Kidney (tissue), 14 donors: Measurements from ENCODE around the gene SPG7. TPM values are rescaled to one million over a fixed set of nuclear protein-coding genes. Genes with fewer than 3 reads are reported as not detected.

Experiments
- DNase-seq, 5 donors: peaks; one replicate each; pipeline ENCODE4 v3.0.0-alpha.2; 2013 to 2020
- FAIRE-seq: peaks from 2 replicates; lab custom pipeline; 2012; peaks lifted over from hg19 to GRCh38; lab: Jason Lieb, UNC
- H3K27ac ChIP-seq, 2 donors: one replicate each; pipeline ENCODE4 v1.7.0; 2013; ENCODE audit warnings: low read depth in 2 of 2, low read length in 2 of 2, inconsistent platforms in 1 of 2
- H3K27me3 ChIP-seq: one replicate; pipeline ENCODE4 v1.7.1; 2013; ENCODE audit warnings: low read length, inconsistent platforms; ENCODE audit not compliant: control insufficient read depth, insufficient read depth
- H3K36me3 ChIP-seq, 3 donors: one replicate each; pipeline versions ENCODE4 v1.7.0 to v1.7.1; 2013; ENCODE audit warnings: low read length in 3 of 3, control low read depth in 1 of 3, inconsistent platforms in 1 of 3; ENCODE audit not compliant: insufficient read depth in 3 of 3, control insufficient read depth in 2 of 3
- H3K4me1 ChIP-seq, 3 donors: one replicate each; pipeline versions ENCODE4 v1.7.0 to v1.7.1; 2013; ENCODE audit warnings: low read length in 3 of 3, inconsistent platforms in 1 of 3, low read depth in 1 of 3; ENCODE audit not compliant: control insufficient read depth in 2 of 3, insufficient read depth in 2 of 3
- H3K4me3 ChIP-seq, 3 donors: one replicate each; pipeline versions ENCODE4 v1.7.0 to v1.8.1; 2013; ENCODE audit warnings: low read length in 3 of 3, control low read depth in 1 of 3, inconsistent platforms in 1 of 3
- H3K9ac ChIP-seq, 3 donors: one replicate each; pipeline versions ENCODE4 v1.7.0 to v1.7.1; 2013; ENCODE audit warnings: low read length in 3 of 3, control low read depth in 1 of 3, inconsistent platforms in 1 of 3
- H3K9me3 ChIP-seq, 3 donors: one replicate each; pipeline versions ENCODE4 v1.7.0 to v1.7.1; 2013; ENCODE audit warnings: low read length in 3 of 3, control low read depth in 1 of 3, inconsistent platforms in 1 of 3; ENCODE audit not compliant: control insufficient read depth in 2 of 3, insufficient read depth in 1 of 3
- intact Hi-C: fragments of 100-400 bp; cut with DNase I; formaldehyde crosslinking; loops from one replicate; pipeline ENCODE4 v1.11.1; 2022
- polyA plus RNA-seq: library from polyadenylated mRNA; stranded (reverse); fragments of 350-450 nt; fragmentation: Illumina TruSeq; extraction: RNeasy Lipid Tissue Mini Kit (QIAGEN cat#74804); gene quantifications from one replicate; pipeline ENCODE4 v1.2.3, GENCODE V29; 2014; ENCODE audit warnings: low read depth, low replicate concordance; ENCODE audit not compliant: insufficient read depth
- total RNA-seq: library from RNA; stranded (reverse); fragmentation: NEBNext Ultra II Directional; extraction: Animal tissue kit (Norgen Biotek cat#: 25700); gene quantifications from one replicate; pipeline ENCODE4 v1.2.1, GENCODE V29; 2021
- TF ChIP-seq, protein P1 (sequence below): IDR thresholded peaks from 3 replicates; pipeline ENCODE4 v1.5.1; 2012; ENCODE audit warnings: mild to moderate bottlenecking, moderate library complexity, borderline replicate concordance; ENCODE audit not compliant: insufficient read depth; ENCODE audit errors: extremely low read depth
- donor health status: control.
- donor health status: control.
- donor health status: control.
- donor health status: control.
- donor health status: control.
- donor health status: DM: yes; HTN: yes; CAD: no.
- donor health status: Normal renal cell carcinoma (clear cell type).

Gene SPG7
- total and polyA plus RNA-seq, 2 donors from 2014 or later, result 71.0 to 108 TPM

DNA sequence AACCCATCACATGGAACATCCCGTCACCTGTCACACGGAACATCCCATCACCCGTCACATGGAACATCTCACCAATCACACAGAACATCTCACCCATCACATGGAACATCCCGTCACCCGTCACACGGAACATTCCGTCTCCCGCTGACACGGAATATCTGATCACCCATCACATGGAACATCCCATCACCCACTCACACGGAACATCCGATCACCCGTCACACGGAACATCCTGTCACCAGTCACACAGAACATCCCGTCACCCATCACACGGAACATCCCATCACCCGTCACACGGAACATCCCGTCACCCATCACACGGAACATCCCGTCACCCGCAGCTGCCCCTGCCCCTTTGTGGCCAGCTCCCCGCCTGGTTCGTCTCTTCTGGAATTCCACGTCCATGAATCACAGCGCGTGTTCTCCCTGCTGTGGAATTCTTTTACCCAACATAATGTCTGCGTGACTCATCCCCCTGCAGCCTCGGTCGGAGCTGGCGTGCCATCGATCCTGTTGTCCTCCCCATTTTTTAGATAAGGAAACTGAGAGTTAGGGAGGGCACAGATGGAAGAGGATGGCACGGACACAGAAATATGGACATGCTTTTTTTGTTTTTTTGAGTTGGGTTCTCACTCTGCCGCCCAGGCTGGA lies 73.0 kb downstream of the SPG7 start:
- peaks cover 0 to 9% (median 0%) of the 10 kb centered on the region in 3 donors for H3K4me1 ChIP-seq
- no peak overlapping the region for H3K27ac ChIP-seq
- no peak for FAIRE-seq

DNA sequence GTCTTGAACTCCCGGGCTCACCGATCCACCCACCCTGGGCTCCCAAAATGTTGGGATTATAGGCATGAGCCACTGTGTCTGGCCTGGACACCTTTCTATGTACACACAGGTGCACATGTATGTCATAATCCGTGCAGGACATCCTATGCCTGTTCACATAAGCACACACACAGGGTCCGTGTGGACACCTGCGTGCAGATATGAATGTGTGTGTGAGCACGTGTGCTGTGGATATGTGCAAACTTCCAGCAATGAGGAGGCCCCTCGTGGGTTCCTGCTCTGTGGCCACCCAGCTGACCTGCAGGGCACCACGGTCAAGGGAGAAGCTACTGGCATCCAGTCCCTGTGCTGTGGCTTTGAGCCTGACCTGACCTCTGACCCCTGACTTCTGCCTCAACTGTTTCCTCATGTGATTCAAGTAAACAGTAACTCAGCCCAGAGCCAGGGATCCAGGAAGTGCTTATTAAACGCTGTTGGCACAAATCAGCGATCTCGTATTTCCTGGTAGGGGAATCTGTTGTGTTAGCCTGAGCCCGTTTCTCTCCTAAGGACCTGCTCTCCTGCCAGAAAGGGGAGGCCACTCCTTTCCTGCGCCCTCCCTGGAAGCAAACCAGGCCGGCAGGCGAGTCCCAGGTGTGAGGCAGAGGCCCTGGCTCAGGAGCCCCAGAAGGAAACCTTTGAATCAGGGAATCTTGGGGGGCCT lies 73.8 kb downstream of the SPG7 start:
- no peaks in the 10 kb centered on the region for H3K27me3 ChIP-seq
- no peaks in the 10 kb centered on the region for H3K9me3 ChIP-seq
- no peaks in the 10 kb centered on the region for H3K36me3 ChIP-seq
- DNase-seq (peak in 1 of 5 donors; percentile 92), FAIRE-seq (no peak)
- H3K4me3 ChIP-seq, result no peak overlapping the region
- H3K27ac ChIP-seq, result peak overlapping the region; percentile 34 to 62
- TF ChIP-seq, protein P1, sequence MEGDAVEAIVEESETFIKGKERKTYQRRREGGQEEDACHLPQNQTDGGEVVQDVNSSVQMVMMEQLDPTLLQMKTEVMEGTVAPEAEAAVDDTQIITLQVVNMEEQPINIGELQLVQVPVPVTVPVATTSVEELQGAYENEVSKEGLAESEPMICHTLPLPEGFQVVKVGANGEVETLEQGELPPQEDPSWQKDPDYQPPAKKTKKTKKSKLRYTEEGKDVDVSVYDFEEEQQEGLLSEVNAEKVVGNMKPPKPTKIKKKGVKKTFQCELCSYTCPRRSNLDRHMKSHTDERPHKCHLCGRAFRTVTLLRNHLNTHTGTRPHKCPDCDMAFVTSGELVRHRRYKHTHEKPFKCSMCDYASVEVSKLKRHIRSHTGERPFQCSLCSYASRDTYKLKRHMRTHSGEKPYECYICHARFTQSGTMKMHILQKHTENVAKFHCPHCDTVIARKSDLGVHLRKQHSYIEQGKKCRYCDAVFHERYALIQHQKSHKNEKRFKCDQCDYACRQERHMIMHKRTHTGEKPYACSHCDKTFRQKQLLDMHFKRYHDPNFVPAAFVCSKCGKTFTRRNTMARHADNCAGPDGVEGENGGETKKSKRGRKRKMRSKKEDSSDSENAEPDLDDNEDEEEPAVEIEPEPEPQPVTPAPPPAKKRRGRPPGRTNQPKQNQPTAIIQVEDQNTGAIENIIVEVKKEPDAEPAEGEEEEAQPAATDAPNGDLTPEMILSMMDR, result no peak
- intact Hi-C loops, result no loop called here
- H3K9ac ChIP-seq, result no peak overlapping the region
- peaks cover 0 to 9% (median 0%) of the 10 kb centered on the region in 3 donors for H3K4me1 ChIP-seq

More for the DNA sequence above, 73.0 kb downstream of the SPG7 start:
- Histone ChIP-seq H3K4me3 (no peak overlapping the region), H3K36me3 (no peaks in the 10 kb centered on the region), H3K9me3 (no peaks in the 10 kb centered on the region), H3K27me3 (no peaks in the 10 kb centered on the region), H3K9ac (no peak overlapping the region)
- intact Hi-C loops, result no loop called here
- DNase-seq, result peak in 1 of 5 donors; percentile 89
- TF ChIP-seq, protein P1, result no peak

DNA sequence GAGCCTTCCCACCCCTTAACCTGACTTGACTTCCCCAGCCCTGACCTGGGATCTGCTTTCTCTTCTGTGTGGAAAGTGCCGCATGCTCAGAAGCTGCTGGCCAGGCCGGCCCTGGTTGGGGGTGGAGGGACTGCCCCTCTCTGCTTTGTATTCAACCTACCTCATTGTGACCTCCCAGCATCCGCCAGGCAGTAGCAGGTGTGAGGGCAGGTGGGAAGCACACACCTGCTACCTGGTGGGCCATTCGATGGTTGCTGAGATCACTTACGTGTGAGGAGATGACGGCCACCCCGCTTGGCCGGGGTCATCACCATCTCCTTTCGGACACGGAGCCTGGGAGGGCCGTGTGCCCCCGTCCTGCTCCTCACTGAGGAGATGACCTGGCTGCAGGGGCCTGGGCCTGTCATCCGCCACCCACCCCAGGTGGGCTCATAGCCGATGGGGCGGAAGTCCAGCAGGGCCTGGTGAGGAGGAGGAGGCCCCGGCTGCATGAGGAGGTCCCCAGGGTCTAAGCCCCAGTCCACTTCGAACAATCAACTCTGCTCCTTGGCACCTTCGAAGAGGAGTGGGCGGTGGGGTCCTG lies 74.5 kb downstream of the SPG7 start:
- TF ChIP-seq, protein P1, result no peak
- Histone ChIP-seq H3K4me3 (no peak overlapping the region), H3K4me1 (peaks cover 0 to 9% (median 0%) of the 10 kb centered on the region in 3 donors), H3K27me3 (no peaks in the 10 kb centered on the region), H3K27ac (peak overlapping the region; percentile 34 to 62), H3K9ac (no peak overlapping the region), H3K36me3 (no peaks in the 10 kb centered on the region), H3K9me3 (no peaks in the 10 kb centered on the region)
- peak in 1 of 5 donors; percentile 68 for DNase-seq
- intact Hi-C loops, result no loop called here
- FAIRE-seq, result no peak
